Trophoblast cell (in vitro differentiated cells and primary cell): Measurements from ENCODE around the gene NQO2. TPM values are rescaled to one million over a fixed set of nuclear protein-coding genes. Genes with fewer than 3 reads are reported as not detected.

ENCODE experiments used
- DNase-seq, 2 donors: peaks; one replicate each; pipeline ENCODE4 v3.0.0-alpha.2; 2016
- H2AFZ ChIP-seq: 2 replicates; pipeline ENCODE4 v1.6.1; 2013; ENCODE audit warnings: low read length, moderate library complexity, mild to moderate bottlenecking; ENCODE audit not compliant: insufficient read depth, poor library complexity
- H2AK5ac ChIP-seq: 2 replicates; pipeline ENCODE4 v1.6.1; 2013; ENCODE audit warnings: mild to moderate bottlenecking, low read length
- H2BK120ac ChIP-seq: 2 replicates; pipeline ENCODE4 v1.6.1; 2013; ENCODE audit warnings: low read length, mild to moderate bottlenecking, moderate library complexity; ENCODE audit not compliant: insufficient read depth, poor library complexity
- H2BK12ac ChIP-seq: 2 replicates; pipeline ENCODE4 v1.6.1; 2013; ENCODE audit warnings: mild to moderate bottlenecking, low read length, moderate library complexity
- H2BK5ac ChIP-seq: 2 replicates; pipeline ENCODE4 v1.6.1; 2013; ENCODE audit warnings: low read length, low read depth, moderate library complexity, mild to moderate bottlenecking; ENCODE audit not compliant: poor library complexity
- H3K14ac ChIP-seq: 2 replicates; pipeline ENCODE4 v1.6.1; 2013; ENCODE audit warnings: mild to moderate bottlenecking, low read length
- H3K18ac ChIP-seq: 2 replicates; pipeline ENCODE4 v1.6.1; 2013; ENCODE audit warnings: mild to moderate bottlenecking, low read length
- H3K23ac ChIP-seq: 2 replicates; pipeline ENCODE4 v1.6.1; 2013; ENCODE audit warnings: low read length
- H3K27ac ChIP-seq: 2 replicates; pipeline ENCODE4 v1.5.1; 2013; ENCODE audit warnings: low read depth, mild to moderate bottlenecking, inconsistent platforms, low read length, moderate library complexity
- H3K27me3 ChIP-seq: 2 replicates; pipeline ENCODE4 v1.6.1; 2013; ENCODE audit warnings: inconsistent platforms, mild to moderate bottlenecking, low read length, moderate library complexity; ENCODE audit not compliant: insufficient read depth
- H3K36me3 ChIP-seq, 2 experiments: 1 replicate in 1 of 2; 2 replicates in 1 of 2; pipeline ENCODE4 v1.6.1; 2013; ENCODE audit warnings: low read length in 2 of 2, mild to moderate bottlenecking in 2 of 2, moderate library complexity in 1 of 2; ENCODE audit not compliant: insufficient read depth in 2 of 2, control insufficient read depth in 1 of 2
- H3K4ac ChIP-seq: 2 replicates; pipeline ENCODE4 v1.6.1; 2013; ENCODE audit warnings: low read depth, mild to moderate bottlenecking, low read length, moderate library complexity
- H3K4me1 ChIP-seq, 2 experiments: 1 replicate in 1 of 2; 2 replicates in 1 of 2; pipeline ENCODE4 v1.6.1; 2013; ENCODE audit warnings: low read length in 2 of 2, mild to moderate bottlenecking in 2 of 2, moderate library complexity in 1 of 2; ENCODE audit not compliant: insufficient read depth in 2 of 2, control insufficient read depth in 1 of 2
- H3K4me2 ChIP-seq: 2 replicates; pipeline ENCODE4 v1.6.1; 2013; ENCODE audit warnings: inconsistent platforms, mild to moderate bottlenecking, low read length, moderate library complexity
- H3K4me3 ChIP-seq: 2 replicates; pipeline ENCODE4 v1.5.1; 2013; ENCODE audit warnings: mild to moderate bottlenecking, low read depth, low read length, inconsistent platforms
- H3K79me1 ChIP-seq: one replicate; pipeline ENCODE4 v1.6.1; 2013; ENCODE audit warnings: low read length
- H3K79me2 ChIP-seq: 2 replicates; pipeline ENCODE4 v1.6.1; 2013; ENCODE audit warnings: low read length, mild to moderate bottlenecking; ENCODE audit not compliant: control insufficient read depth, insufficient read depth, poor library complexity
- H3K9ac ChIP-seq: 2 replicates; pipeline ENCODE4 v1.6.1; 2013; ENCODE audit warnings: mild to moderate bottlenecking, low read length
- H3K9me3 ChIP-seq: 2 replicates; pipeline ENCODE4 v1.6.1; 2013; ENCODE audit warnings: low read depth, mild to moderate bottlenecking, control low read depth, inconsistent platforms, low read length; ENCODE audit not compliant: insufficient read depth
- H4K12ac ChIP-seq: 2 replicates; pipeline ENCODE4 v1.6.1; 2013; ENCODE audit warnings: low read depth, mild to moderate bottlenecking, low read length, moderate library complexity
- H4K8ac ChIP-seq: 2 replicates; pipeline ENCODE4 v1.6.1; 2013; ENCODE audit warnings: low read depth, mild to moderate bottlenecking, low read length, moderate library complexity
- H4K91ac ChIP-seq: one replicate; pipeline ENCODE4 v1.6.1; 2013; ENCODE audit warnings: low read depth, mild to moderate bottlenecking, low read length, moderate library complexity
- WGBS: extraction: QIAGEN DNeasy Blood & Tissue Kit; methylation state at CpG from one replicate; pipeline ENCODE4 v1.1.7; 2013; ENCODE audit warnings: missing lambda C conversion rate; ENCODE audit not compliant: insufficient read length, insufficient coverage; ENCODE audit errors: extremely low coverage; 5-methylcytosine and 5-hydroxymethylcytosine counted together
- polyA plus RNA-seq: library from polyadenylated mRNA; stranded (reverse); fragments of 200-250 nt; gene quantifications from 2 replicates; pipeline ENCODE4 v1.2.3, GENCODE V29; 2013

Gene NQO2, protein sequence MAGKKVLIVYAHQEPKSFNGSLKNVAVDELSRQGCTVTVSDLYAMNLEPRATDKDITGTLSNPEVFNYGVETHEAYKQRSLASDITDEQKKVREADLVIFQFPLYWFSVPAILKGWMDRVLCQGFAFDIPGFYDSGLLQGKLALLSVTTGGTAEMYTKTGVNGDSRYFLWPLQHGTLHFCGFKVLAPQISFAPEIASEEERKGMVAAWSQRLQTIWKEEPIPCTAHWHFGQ
- polyA plus RNA-seq: 21.9 and 22.8 TPM in 2 replicates

DNA sequence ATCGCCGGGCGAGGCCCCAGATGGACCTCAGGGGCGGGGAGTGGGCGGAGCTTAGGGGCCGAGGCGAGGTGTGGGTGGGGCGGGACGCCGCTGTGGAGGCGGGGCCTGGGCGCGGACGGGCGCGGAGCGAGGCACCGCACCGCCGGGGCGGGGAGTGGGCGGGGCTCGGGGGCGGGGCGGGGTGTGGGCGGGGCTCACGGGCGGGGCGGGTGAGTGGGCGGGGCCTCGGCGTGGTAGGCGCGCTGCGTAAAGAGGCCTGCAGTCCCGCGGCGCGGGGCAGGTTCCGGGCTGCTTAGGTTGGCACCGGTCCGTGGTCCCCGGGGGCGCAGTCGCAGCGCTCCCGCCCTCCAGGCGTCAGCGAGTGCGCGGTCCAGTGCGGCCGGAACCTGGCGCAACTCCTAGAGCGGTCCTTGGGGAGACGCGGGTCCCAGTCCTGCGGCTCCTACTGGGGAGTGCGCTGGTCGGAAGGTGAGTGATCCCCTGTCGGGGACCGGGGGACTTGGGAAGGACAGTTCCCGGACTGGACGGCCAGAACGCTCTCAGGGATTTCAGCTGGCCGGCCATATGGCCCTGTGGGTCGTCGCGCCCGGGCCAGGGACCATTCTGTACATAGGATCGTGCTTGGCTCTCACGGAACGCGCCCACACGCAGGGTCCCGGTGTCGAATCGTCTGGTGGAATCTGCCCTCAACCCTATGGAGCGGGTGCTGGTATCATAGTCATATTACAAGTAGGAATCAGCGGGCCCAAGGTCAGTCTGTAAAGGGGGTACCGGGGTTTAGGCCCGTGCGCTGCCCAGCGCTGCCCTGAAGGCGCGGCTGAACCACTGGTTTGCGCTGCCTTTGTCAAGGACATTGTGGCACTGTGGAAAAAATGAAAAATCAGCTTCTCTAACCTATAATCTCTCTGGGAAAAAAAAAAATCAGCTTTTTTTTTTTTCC, at the start of gene NQO2:
TSS of gene NQO2 (plus strand) at position 277 of the 940 bp plus-strand sequence. CDS start 6,659 bp downstream, outside the sequence.
- no peak within 1 kb of the TSS for H3K27ac ChIP-seq
- no peaks in the 10 kb centered on the region for H3K27me3 ChIP-seq
- peak within 1 kb of the TSS; percentile 80 for H3K4me3 ChIP-seq
- H3K4me1 ChIP-seq: peaks cover 0 to 12% of the 10 kb centered on the region in 2 experiments
- H3K4ac ChIP-seq: no peak within 1 kb of the TSS
- no peak within 1 kb of the TSS for H2BK5ac ChIP-seq
- peak within 1 kb of the TSS; percentile 63 for H4K8ac ChIP-seq
- H2BK12ac ChIP-seq: no peak within 1 kb of the TSS
- DNase-seq: peak; percentile 37 to 90
- H2AFZ ChIP-seq: peak within 1 kb of the TSS; percentile 77
- H3K79me2 ChIP-seq: peaks cover 2% of the 10 kb centered on the region
- H3K23ac ChIP-seq: no peak within 1 kb of the TSS
- peak within 1 kb of the TSS; percentile 19 for H3K18ac ChIP-seq
- no peak within 1 kb of the TSS for H2BK120ac ChIP-seq
- peak within 1 kb of the TSS; percentile 93 for H3K4me2 ChIP-seq
- H3K9me3 ChIP-seq: peaks cover 2% of the 10 kb centered on the region
- H3K36me3 ChIP-seq: peaks cover 0 to 4% of the 10 kb centered on the region in 2 experiments
- H2AK5ac ChIP-seq: no peak within 1 kb of the TSS
- WGBS: no CpG with 5 or more reads among the region's 87 CpGs
- H3K9ac ChIP-seq: peak within 1 kb of the TSS; percentile 42
- no peak within 1 kb of the TSS for H4K91ac ChIP-seq
- peaks cover 4% of the 10 kb centered on the region for H3K79me1 ChIP-seq
- H3K14ac ChIP-seq: peak within 1 kb of the TSS; percentile 3
- peak within 1 kb of the TSS; percentile 51 for H4K12ac ChIP-seq

DNA sequence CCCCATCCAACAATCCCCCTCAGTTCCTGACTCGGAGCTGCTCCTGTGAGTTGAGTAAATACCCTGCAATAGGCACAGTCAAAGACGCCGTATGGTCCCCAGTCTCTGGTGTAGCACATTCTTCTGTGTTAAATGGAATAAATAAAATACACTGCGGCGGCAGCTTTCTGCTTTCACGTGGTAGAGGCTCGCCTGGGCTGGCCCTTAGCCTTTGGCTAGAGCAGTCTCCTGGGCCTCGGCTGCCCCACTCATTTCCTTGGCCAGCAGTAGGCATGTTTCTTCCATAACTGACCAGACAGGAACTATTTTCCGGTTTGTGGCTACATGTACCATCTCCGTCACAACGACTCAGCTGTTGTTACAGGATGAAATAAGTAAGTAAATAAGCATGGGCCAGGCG, 49.0 kb upstream of the NQO2 start:
- Histone ChIP-seq H2AK5ac (no peak overlapping the region), H3K4me2 (no peak overlapping the region), H3K27me3 (no peaks in the 10 kb centered on the region), H2BK5ac (no peak overlapping the region), H3K79me1 (no peaks in the 10 kb centered on the region), H3K9me3 (no peaks in the 10 kb centered on the region), H2AFZ (no peak overlapping the region), H4K12ac (no peak overlapping the region), H4K91ac (no peak overlapping the region), H3K23ac (no peak overlapping the region), H3K9ac (no peak overlapping the region), H3K79me2 (no peaks in the 10 kb centered on the region), H2BK12ac (no peak overlapping the region), H2BK120ac (no peak overlapping the region), H3K18ac (no peak overlapping the region), H3K4ac (no peak overlapping the region), H3K27ac (no peak overlapping the region), H3K36me3 (peaks cover 11 to 13% of the 10 kb centered on the region in 2 experiments), H3K4me3 (no peak overlapping the region), H3K4me1 (peaks cover 0 to 2% of the 10 kb centered on the region in 2 experiments), H3K14ac (no peak overlapping the region), H4K8ac (no peak overlapping the region)
- WGBS: no CpG with 5 or more reads among the region's 12 CpGs
- no peak for DNase-seq

DNA sequence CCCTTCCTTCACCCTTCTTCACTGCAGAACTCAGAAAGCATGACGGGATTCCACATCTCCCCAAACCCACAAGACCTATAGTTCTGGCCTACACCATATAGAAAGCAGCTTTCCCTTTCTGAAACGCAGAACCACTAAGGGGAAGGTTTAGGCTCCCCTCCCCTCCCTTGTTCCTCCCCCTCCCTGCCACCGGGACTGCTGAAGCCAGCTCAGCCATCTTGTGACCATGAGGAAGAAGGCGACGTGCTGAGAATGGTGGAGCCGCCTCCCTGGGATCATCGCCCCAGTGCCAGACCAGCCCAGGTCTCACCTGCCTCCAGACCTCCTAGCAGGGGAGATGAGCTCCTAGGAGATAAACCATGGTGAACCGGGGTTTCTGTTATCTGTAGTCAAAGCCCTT, 48.0 kb upstream of the NQO2 start:
- no peak overlapping the region for H3K18ac ChIP-seq
- H3K36me3 ChIP-seq: peaks cover 13 to 15% of the 10 kb centered on the region in 2 experiments
- no peak overlapping the region for H2BK120ac ChIP-seq
- H3K27me3 ChIP-seq: no peaks in the 10 kb centered on the region
- WGBS: no CpG with 5 or more reads among the region's 8 CpGs
- H2BK12ac ChIP-seq: no peak overlapping the region
- H3K27ac ChIP-seq: no peak overlapping the region
- no peak overlapping the region for H3K9ac ChIP-seq
- no peak for DNase-seq
- H4K8ac ChIP-seq: no peak overlapping the region
- no peak overlapping the region for H3K14ac ChIP-seq
- peaks cover 0 to 2% of the 10 kb centered on the region in 2 experiments for H3K4me1 ChIP-seq
- H3K4me2 ChIP-seq: no peak overlapping the region
- no peaks in the 10 kb centered on the region for H3K79me2 ChIP-seq
- H2BK5ac ChIP-seq: no peak overlapping the region
- no peak overlapping the region for H4K12ac ChIP-seq
- no peak overlapping the region for H3K4me3 ChIP-seq
- no peaks in the 10 kb centered on the region for H3K79me1 ChIP-seq
- H2AFZ ChIP-seq: no peak overlapping the region
- H3K23ac ChIP-seq: no peak overlapping the region
- H3K4ac ChIP-seq: no peak overlapping the region
- no peak overlapping the region for H2AK5ac ChIP-seq
- no peaks in the 10 kb centered on the region for H3K9me3 ChIP-seq
- no peak overlapping the region for H4K91ac ChIP-seq

DNA sequence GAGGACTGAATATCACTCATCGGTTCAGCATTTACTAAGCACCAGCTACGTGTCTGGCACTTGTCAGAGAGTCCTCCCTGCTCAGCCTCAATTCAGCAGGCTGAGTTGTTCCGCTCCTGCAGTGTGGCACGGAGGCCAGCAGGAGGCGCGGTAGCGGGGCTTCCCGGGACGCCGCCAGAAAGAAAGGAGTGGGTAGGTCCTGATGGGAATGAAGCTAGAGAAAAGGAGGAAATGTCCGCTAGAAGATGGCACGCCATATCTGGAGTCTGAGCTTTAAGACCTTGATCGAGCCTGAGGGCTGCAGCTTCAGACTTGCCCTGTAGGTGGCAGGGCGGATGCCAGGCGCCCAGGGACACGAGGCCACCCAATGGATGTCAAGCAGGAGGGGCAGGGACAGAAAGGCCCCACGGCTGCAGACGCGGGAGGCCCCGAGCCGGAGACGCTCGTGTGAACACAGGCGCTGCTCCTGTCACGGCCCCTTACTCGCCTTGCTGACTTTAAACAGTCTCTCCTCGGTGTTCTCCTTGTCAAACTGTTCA, 47.1 kb upstream of the NQO2 start:
- Histone ChIP-seq H4K8ac (peak overlapping the region; percentile 39), H3K18ac (no peak overlapping the region), H3K9me3 (no peaks in the 10 kb centered on the region), H3K14ac (no peak overlapping the region), H3K79me2 (no peaks in the 10 kb centered on the region), H3K4me2 (peak overlapping the region; percentile 32), H3K23ac (no peak overlapping the region), H2AFZ (no peak overlapping the region), H3K4me1 (peaks cover 0 to 2% of the 10 kb centered on the region in 2 experiments), H3K27me3 (no peaks in the 10 kb centered on the region), H3K4me3 (no peak overlapping the region), H3K79me1 (no peaks in the 10 kb centered on the region), H2AK5ac (no peak overlapping the region), H3K36me3 (peaks cover 13 to 15% of the 10 kb centered on the region in 2 experiments), H4K91ac (no peak overlapping the region), H2BK5ac (no peak overlapping the region), H2BK120ac (no peak overlapping the region), H3K27ac (no peak overlapping the region), H3K9ac (no peak overlapping the region), H4K12ac (no peak overlapping the region), H2BK12ac (no peak overlapping the region), H3K4ac (no peak overlapping the region)
- DNase-seq: peak; percentile 82 to 92
- WGBS: no CpG with 5 or more reads among the region's 27 CpGs
